ENCODE results near the gene PROP1.
"Not testable (repeated sequence)": the region's sequence is repeated elsewhere in the genome, so short reads cannot be mapped to it uniquely, and the experiment has no call there.

Gene PROP1

GRCh38 chr5:177982072-177982727 lies 13.8 kb downstream of the PROP1 start:
- no peak for DNase-seq

- no peak for DNase-seq
Observed at GRCh38 chr5:177981296-177982071, 14.6 kb downstream of the PROP1 start.

GRCh38 chr5:177980743-177981151 lies 15.3 kb downstream of the PROP1 start:
- no peak for DNase-seq

- not testable (repeated sequence) for DNase-seq
Observed at GRCh38 chr5:177977600-177977999, 18.4 kb downstream of the PROP1 start.

GRCh38 chr5:177973066-177973635 lies 22.9 kb downstream of the PROP1 start:
- DNase-seq: no peak

- DNase-seq: no peak
Observed at GRCh38 chr5:177972613-177973012, 23.4 kb downstream of the PROP1 start.

GRCh38 chr5:177972014-177972413 lies 24.0 kb downstream of the PROP1 start:
- not testable (repeated sequence) for DNase-seq

GRCh38 chr5:177968661-177969211 lies 27.3 kb downstream of the PROP1 start:
- no peak for DNase-seq

- DNase-seq: no peak
Observed at GRCh38 chr5:177967221-177967887, 28.7 kb downstream of the PROP1 start.

- no peak for DNase-seq
Observed at GRCh38 chr5:177966839-177967166, 29.2 kb downstream of the PROP1 start.

GRCh38 chr5:177966009-177966838 lies 29.8 kb downstream of the PROP1 start:
- no peak for DNase-seq

GRCh38 chr5:177964471-177964870 lies 31.6 kb downstream of the PROP1 start:
- DNase-seq: no peak

GRCh38 chr5:177963966-177964365 lies 32.1 kb downstream of the PROP1 start:
- no peak for DNase-seq

GRCh38 chr5:177959315-177959714 lies 36.7 kb downstream of the PROP1 start:
- DNase-seq: no peak

- DNase-seq: no peak
Observed at GRCh38 chr5:177958696-177959095, 37.3 kb downstream of the PROP1 start.

GRCh38 chr5:177957241-177957640 lies 38.8 kb downstream of the PROP1 start:
- no peak for DNase-seq

GRCh38 chr5:177953101-177953500 lies 42.9 kb downstream of the PROP1 start:
- DNase-seq: not testable (repeated sequence)

- not testable (repeated sequence) for DNase-seq
Observed at GRCh38 chr5:177949656-177950055, 46.4 kb downstream of the PROP1 start.

GRCh38 chr5:177949065-177949464 lies 47.0 kb downstream of the PROP1 start:
- DNase-seq: not testable (repeated sequence)

- not testable (repeated sequence) for DNase-seq
Observed at GRCh38 chr5:177947912-177948311, 48.1 kb downstream of the PROP1 start.

- DNase-seq: not testable (repeated sequence)
Observed at GRCh38 chr5:177945601-177946283, 50.3 kb downstream of the PROP1 start.

- DNase-seq: not testable (repeated sequence)
Observed at GRCh38 chr5:177945145-177945544, 50.9 kb downstream of the PROP1 start.
